Measurements from ENCODE around the gene ADGRF5. TPM values are rescaled to one million over a fixed set of nuclear protein-coding genes. Genes with fewer than 3 reads are reported as not detected.
A peak's percentile ranks its signal among the peaks of the same experiment; 100 is the strongest.

ADGRF5 gene
- total RNA-seq, 1 experiment from 2014 or later: 40.0 TPM

GRCh38 chr6:46915866-46916265 lies 5.9 kb downstream of the ADGRF5 start:
- intact Hi-C loops (cut with micrococcal nuclease; ENCODE audit: unreplicated experiment): no loop called here
- DNase-seq: no peak
- Histone ChIP-seq H3K4me1 (replicated peaks; ENCODE audit: insufficient read depth) (peaks cover 70% of the 10 kb centered on the region), H3F3A (ENCODE audit: insufficient read depth, low read depth) (peaks cover 16% of the 10 kb centered on the region; the same call in 1 of the 2 replicates), H3K27ac (no peak overlapping the region), H3K27me3 (ENCODE audit: insufficient read depth, low read depth) (no peaks in the 10 kb centered on the region), H3K9me2 (ENCODE audit: insufficient read depth) (no peaks in the 10 kb centered on the region), H3K4me3 (peak overlapping the region; percentile 16; the same call in 1 of the 2 replicates), H3K9me3 (ENCODE audit: insufficient read depth, low read depth) (no peaks in the 10 kb centered on the region), H4K20me1 (ENCODE audit: insufficient read depth) (peaks cover 11% of the 10 kb centered on the region), H3K4me2 (peak overlapping the region; percentile 88), H2AFZ (no peak overlapping the region), H3K79me2 (ENCODE audit: low read depth) (peaks cover 99% of the 10 kb centered on the region), H3K36me3 (ENCODE audit: low read depth) (peaks cover 59% of the 10 kb centered on the region)
- BruUV-seq (replicated peaks): no TSS peak
- ChIA-PET POLR2A (ENCODE audit: unreplicated experiment) (no interaction called here), CTCF (no interaction called here)
- TF ChIP-seq, protein P1, sequence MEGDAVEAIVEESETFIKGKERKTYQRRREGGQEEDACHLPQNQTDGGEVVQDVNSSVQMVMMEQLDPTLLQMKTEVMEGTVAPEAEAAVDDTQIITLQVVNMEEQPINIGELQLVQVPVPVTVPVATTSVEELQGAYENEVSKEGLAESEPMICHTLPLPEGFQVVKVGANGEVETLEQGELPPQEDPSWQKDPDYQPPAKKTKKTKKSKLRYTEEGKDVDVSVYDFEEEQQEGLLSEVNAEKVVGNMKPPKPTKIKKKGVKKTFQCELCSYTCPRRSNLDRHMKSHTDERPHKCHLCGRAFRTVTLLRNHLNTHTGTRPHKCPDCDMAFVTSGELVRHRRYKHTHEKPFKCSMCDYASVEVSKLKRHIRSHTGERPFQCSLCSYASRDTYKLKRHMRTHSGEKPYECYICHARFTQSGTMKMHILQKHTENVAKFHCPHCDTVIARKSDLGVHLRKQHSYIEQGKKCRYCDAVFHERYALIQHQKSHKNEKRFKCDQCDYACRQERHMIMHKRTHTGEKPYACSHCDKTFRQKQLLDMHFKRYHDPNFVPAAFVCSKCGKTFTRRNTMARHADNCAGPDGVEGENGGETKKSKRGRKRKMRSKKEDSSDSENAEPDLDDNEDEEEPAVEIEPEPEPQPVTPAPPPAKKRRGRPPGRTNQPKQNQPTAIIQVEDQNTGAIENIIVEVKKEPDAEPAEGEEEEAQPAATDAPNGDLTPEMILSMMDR (conservative IDR thresholded peaks at IDR 0.05): no peak
- no peak for TF ChIP-seq EZH2 (IDR thresholded peaks at IDR 0.05; ENCODE audit: low read depth)

DNA sequence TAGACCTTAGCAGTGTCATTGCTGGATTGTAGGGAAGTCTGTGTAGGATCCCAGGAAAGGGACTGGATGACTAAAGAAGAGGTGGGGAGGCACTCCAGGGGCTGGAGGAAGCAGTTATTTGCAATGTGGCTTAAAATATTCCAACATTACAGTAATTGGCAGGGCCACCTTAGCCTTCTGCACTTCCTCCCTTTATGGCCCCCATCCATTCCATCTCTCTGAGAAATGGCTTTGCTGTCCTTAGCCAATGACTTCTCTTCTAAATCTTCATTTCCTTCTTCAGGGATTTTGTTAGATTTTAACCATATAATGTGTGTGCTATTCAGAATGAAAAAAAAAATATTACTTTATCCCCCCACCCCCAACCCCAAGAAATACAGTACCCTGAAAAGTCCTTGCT lies 6.4 kb downstream of the ADGRF5 start:
- Histone ChIP-seq H3K27me3 (ENCODE audit: insufficient read depth, low read depth) (no peaks in the 10 kb centered on the region), H3K9me2 (ENCODE audit: insufficient read depth) (no peaks in the 10 kb centered on the region), H3K9me3 (ENCODE audit: insufficient read depth, low read depth) (no peaks in the 10 kb centered on the region), H4K20me1 (ENCODE audit: insufficient read depth) (peaks cover 13% of the 10 kb centered on the region), H3K4me2 (peak overlapping the region; percentile 88; the same call in 1 of the 2 replicates), H3K4me1 (replicated peaks; ENCODE audit: insufficient read depth) (peaks cover 70% of the 10 kb centered on the region), H2AFZ (no peak overlapping the region), H3K27ac (no peak overlapping the region), H3K4me3 (no peak overlapping the region), H3F3A (ENCODE audit: insufficient read depth, low read depth) (peaks cover 16% of the 10 kb centered on the region; the same call in 1 of the 2 replicates), H3K79me2 (ENCODE audit: low read depth) (peaks cover 99% of the 10 kb centered on the region), H3K36me3 (ENCODE audit: low read depth) (peaks cover 61% of the 10 kb centered on the region)
- intact Hi-C loops (cut with micrococcal nuclease; ENCODE audit: unreplicated experiment): no loop called here
- no TSS peak for BruUV-seq (replicated peaks)
- DNase-seq: no peak
- TF ChIP-seq, protein P1 (conservative IDR thresholded peaks at IDR 0.05): no peak
- no peak for TF ChIP-seq EZH2 (IDR thresholded peaks at IDR 0.05; ENCODE audit: low read depth)
- CTCF ChIA-PET: no interaction called here
- POLR2A ChIA-PET (ENCODE audit: unreplicated experiment): no interaction called here

- Histone ChIP-seq H3K4me2 (peak overlapping the region; percentile 88), H2AFZ (no peak overlapping the region), H3F3A (ENCODE audit: insufficient read depth, low read depth) (peaks cover 16% of the 10 kb centered on the region; the same call in 1 of the 2 replicates), H3K4me3 (0 out of 2 replicates have a peak overlapping the region, but pooled peaks have one; percentile 11), H3K27ac (0 out of 2 replicates have a peak overlapping the region, but pooled peaks have one; percentile 0), H4K20me1 (ENCODE audit: insufficient read depth) (peaks cover 13% of the 10 kb centered on the region), H3K36me3 (ENCODE audit: low read depth) (peaks cover 56% of the 10 kb centered on the region), H3K4me1 (replicated peaks; ENCODE audit: insufficient read depth) (peaks cover 61% of the 10 kb centered on the region), H3K79me2 (ENCODE audit: low read depth) (peaks cover 99% of the 10 kb centered on the region), H3K9me2 (ENCODE audit: insufficient read depth) (no peaks in the 10 kb centered on the region), H3K9me3 (ENCODE audit: insufficient read depth, low read depth) (no peaks in the 10 kb centered on the region), H3K27me3 (ENCODE audit: insufficient read depth, low read depth) (no peaks in the 10 kb centered on the region)
- TF ChIP-seq EZH2 (IDR thresholded peaks at IDR 0.05; ENCODE audit: low read depth): no peak
- TF ChIP-seq, protein P1 (conservative IDR thresholded peaks at IDR 0.05): no peak
- ChIA-PET POLR2A (ENCODE audit: unreplicated experiment) (interaction anchor here (0.5 kb wide), 1 partner anchor 257 kb away, joined by 4 read pairs; no protein-coding TSS in a partner anchor), CTCF (no interaction called here)
- peak in 1 of 2 experiments; percentile 73 for DNase-seq
- BruUV-seq (replicated peaks): no TSS peak
- intact Hi-C loops (cut with micrococcal nuclease; ENCODE audit: unreplicated experiment): no loop called here
These were observed 7.4 kb downstream of the ADGRF5 start for GRCh38 chr6:46914279-46914810.
